Measurements from ENCODE around the gene PPARD. TPM values are rescaled to one million over a fixed set of nuclear protein-coding genes. Genes with fewer than 3 reads are reported as not detected.
A peak's percentile ranks its signal among the peaks of the same experiment; 100 is the strongest.

The PPARD gene
- total RNA-seq, 4 donors from 2014 or later, result 6.3 to 16.7 (median 12.0) TPM

- TF ChIP-seq POLR2A (IDR thresholded peaks at IDR 0.05) (no peak), CTCF (IDR thresholded peaks at IDR 0.05 in 4 of 5, conservative IDR thresholded peaks at IDR 0.05 in 1 of 5) (no peak)
- no peak for DNase-seq
- ATAC-seq, result no peak
- peaks cover 0 to 4% of the 10 kb centered on the region in 2 donors for H3K4me1 ChIP-seq
- H3K27ac ChIP-seq, result no peak overlapping the region
- intact Hi-C loops (cut with DNase I; ENCODE audit: low total_unique reads), result no loop called here
- no peaks in the 10 kb centered on the region for H3K36me3 ChIP-seq
- in situ Hi-C loops (cut with MboI; ENCODE audit: low sequenced_read_pairs in 4 of 4), result no loop called here
- H3K27me3 ChIP-seq, result no peaks in the 10 kb centered on the region
- H3K9me3 ChIP-seq, result no peaks in the 10 kb centered on the region
- H3K4me3 ChIP-seq, result no peak overlapping the region
Observed at GRCh38 chr6:35312807-35313206, 29.6 kb upstream of the PPARD start.

- no peaks in the 10 kb centered on the region for H3K9me3 ChIP-seq
- DNase-seq (no peak), ATAC-seq (peak; percentile 20 to 38)
- peaks cover 3 to 10% of the 10 kb centered on the region in 2 donors for H3K4me1 ChIP-seq
- H3K27me3 ChIP-seq, result no peaks in the 10 kb centered on the region
- TF ChIP-seq POLR2A (IDR thresholded peaks at IDR 0.05), result no peak
- no peak for TF ChIP-seq CTCF (IDR thresholded peaks at IDR 0.05 in 4 of 5, conservative IDR thresholded peaks at IDR 0.05 in 1 of 5)
- intact Hi-C loops (cut with DNase I; ENCODE audit: low total_unique reads) (loop anchor here (1.0 kb wide), 1 partner anchor 25 kb away; the partner anchor contains the start of gene PPARD), in situ Hi-C loops (cut with MboI; ENCODE audit: low sequenced_read_pairs in 4 of 4) (no loop called here)
- H3K36me3 ChIP-seq, result no peaks in the 10 kb centered on the region
- peak overlapping the region; percentile 53 to 58 (median 54) for H3K27ac ChIP-seq
- H3K4me3 ChIP-seq, result peak overlapping the region; percentile 58 to 74 (median 68)
Observed at GRCh38 chr6:35317483-35318195, 24.7 kb upstream of the PPARD start.

DNA sequence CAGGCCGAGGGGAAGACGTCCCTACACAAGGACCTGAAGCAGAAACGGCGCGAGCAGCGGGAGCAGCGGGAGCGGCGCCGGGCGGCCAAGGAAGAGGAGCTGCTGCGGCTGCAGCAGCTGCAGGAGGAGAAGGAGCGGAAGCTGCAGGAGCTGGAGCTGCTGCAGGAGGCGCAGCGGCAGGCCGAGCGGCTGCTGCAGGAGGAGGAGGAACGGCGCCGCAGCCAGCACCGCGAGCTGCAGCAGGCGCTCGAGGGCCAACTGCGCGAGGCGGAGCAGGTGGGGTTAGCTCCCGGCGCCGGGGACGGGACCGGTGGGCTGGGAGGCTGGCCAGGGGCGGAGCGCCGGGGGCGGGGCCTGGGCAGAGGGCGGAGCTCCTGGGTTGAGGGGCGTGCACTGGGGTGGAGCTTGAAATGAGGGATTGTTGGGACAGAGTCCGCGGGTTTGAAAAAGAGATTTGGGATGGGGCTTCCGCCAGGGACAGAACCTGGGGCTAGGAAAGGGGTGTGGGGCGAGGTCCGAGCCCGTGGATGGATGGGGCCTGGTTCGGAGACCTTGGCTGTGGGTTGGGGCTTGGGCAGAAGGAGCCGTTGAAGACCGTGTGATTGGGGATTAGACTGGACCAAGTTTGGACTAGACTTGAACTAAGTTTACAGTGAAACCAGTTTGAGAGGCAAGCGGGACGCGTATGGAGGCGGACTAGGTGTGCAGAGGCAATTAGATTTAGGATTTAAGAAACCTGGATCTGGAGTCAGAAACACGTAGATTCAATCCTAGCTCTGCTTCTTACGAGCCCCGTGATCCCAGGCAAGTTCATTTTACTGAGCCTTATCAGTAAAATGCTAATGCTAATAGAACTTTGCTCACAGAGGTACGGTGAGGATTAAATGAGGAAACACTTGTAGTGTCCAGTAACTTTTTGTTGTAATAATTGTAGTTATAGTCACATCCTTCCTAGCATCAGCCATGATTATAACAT is 23.9 kb upstream of the PPARD start:
- TF ChIP-seq CTCF (IDR thresholded peaks at IDR 0.05 in 4 of 5, conservative IDR thresholded peaks at IDR 0.05 in 1 of 5) (peak in 2 of 5 experiments; percentile 14 to 20), POLR2A (IDR thresholded peaks at IDR 0.05) (peak in 1 of 2 donors; percentile 34)
- H3K36me3 ChIP-seq, result no peaks in the 10 kb centered on the region
- H3K27ac ChIP-seq, result peak overlapping the region; percentile 53 to 58 (median 54)
- DNase-seq, result peak; percentile 56 to 78
- in situ Hi-C loops (cut with MboI; ENCODE audit: low sequenced_read_pairs in 4 of 4) (no loop called here), intact Hi-C loops (cut with DNase I; ENCODE audit: low total_unique reads) (loop anchor here (1.0 kb wide), 1 partner anchor 24 kb away; the partner anchor contains the start of gene PPARD)
- H3K4me1 ChIP-seq, result peaks cover 3 to 10% of the 10 kb centered on the region in 2 donors
- H3K4me3 ChIP-seq, result peak overlapping the region; percentile 58 to 74 (median 68)
- H3K9me3 ChIP-seq, result no peaks in the 10 kb centered on the region
- H3K27me3 ChIP-seq, result no peaks in the 10 kb centered on the region
- ATAC-seq, result peak; percentile 91 to 94

- intact Hi-C loops (cut with DNase I; ENCODE audit: low total_unique reads), result loop anchor here (5.0 kb wide), 1 partner anchor 123 kb away; no protein-coding TSS in a partner anchor
- peaks cover 3 to 10% of the 10 kb centered on the region in 2 donors for H3K4me1 ChIP-seq
- H3K36me3 ChIP-seq, result no peaks in the 10 kb centered on the region
- in situ Hi-C loops (cut with MboI; ENCODE audit: low sequenced_read_pairs in 4 of 4), result no loop called here
- H3K4me3 ChIP-seq, result no peak overlapping the region
- DNase-seq (no peak), ATAC-seq (no peak)
- no peaks in the 10 kb centered on the region for H3K27me3 ChIP-seq
- TF ChIP-seq POLR2A (IDR thresholded peaks at IDR 0.05) (no peak), CTCF (IDR thresholded peaks at IDR 0.05 in 4 of 5, conservative IDR thresholded peaks at IDR 0.05 in 1 of 5) (no peak)
- H3K27ac ChIP-seq, result no peak overlapping the region
- no peaks in the 10 kb centered on the region for H3K9me3 ChIP-seq
Observed at GRCh38 chr6:35319346-35320030, 22.9 kb upstream of the PPARD start.

Data from gastrocnemius medialis (tissue), 4 donors.